CD14-positive monocyte (primary cell): Measurements from ENCODE around the gene MAP2K5. TPM values are rescaled to one million over a fixed set of nuclear protein-coding genes. Genes with fewer than 3 reads are reported as not detected.
A peak's percentile ranks its signal among the peaks of the same experiment; 100 is the strongest.

Source experiments
- DNase-seq, 3 donors: peaks; one replicate each; pipeline ENCODE4 v3.0.0-alpha.2; 2011 to 2022
- H2AFZ ChIP-seq: 2 replicates; pipeline ENCODE4 v1.6.0; 2012; ENCODE audit warnings: mild to moderate bottlenecking, low read depth, low read length, inconsistent platforms; ENCODE audit not compliant: insufficient read depth, poor library complexity, severe bottlenecking
- H3K27ac ChIP-seq, 2 donors: 1 replicate in 1 of 2; 2 replicates in 1 of 2; pipeline ENCODE4 v1.5.1; 2012 to 2013; ENCODE audit warnings: low read length in 2 of 2, control low read depth in 1 of 2, inconsistent platforms in 1 of 2, low read depth in 1 of 2, mild to moderate bottlenecking in 1 of 2
- H3K27me3 ChIP-seq, 2 donors: one replicate each; pipeline versions ENCODE4 v1.6.0 to v1.6.1; 2011 to 2013; ENCODE audit warnings: low read length in 2 of 2; ENCODE audit not compliant: control insufficient read depth in 2 of 2, insufficient read depth in 2 of 2
- H3K36me3 ChIP-seq, 2 donors: replicated peaks in 1 of 2; 1 replicate in 1 of 2; 2 replicates in 1 of 2; pipeline versions ENCODE4 v1.5.1 to v1.6.1; 2012 to 2013; ENCODE audit warnings: low read length in 2 of 2, control low read depth in 1 of 2, inconsistent platforms in 1 of 2, mild to moderate bottlenecking in 1 of 2; ENCODE audit not compliant: insufficient read depth in 2 of 2, control insufficient read depth in 1 of 2
- H3K4me1 ChIP-seq, 2 donors: 1 replicate in 1 of 2; 2 replicates in 1 of 2; pipeline versions ENCODE4 v1.5.1 to v1.6.1; 2012 to 2013; ENCODE audit warnings: low read length in 2 of 2, control low read depth in 1 of 2, inconsistent platforms in 1 of 2, mild to moderate bottlenecking in 1 of 2, moderate library complexity in 1 of 2; ENCODE audit not compliant: insufficient read depth in 2 of 2, control insufficient read depth in 1 of 2
- H3K4me2 ChIP-seq: replicated peaks from 2 replicates; pipeline ENCODE3; 2012; ENCODE audit warnings: low read length, moderate library complexity, mild to moderate bottlenecking; ENCODE audit not compliant: poor library complexity, severe bottlenecking; ENCODE audit errors: extremely low read depth
- H3K4me3 ChIP-seq, 3 experiments: fragments of 200-600 bp in 1 of 3; sonication (generic) in 1 of 3; replicated peaks in 1 of 3; 1 replicate in 2 of 3; 2 replicates in 1 of 3; pipeline ENCODE4 v1.5.1; 2011 to 2013; ENCODE audit warnings: low read length in 3 of 3, mild to moderate bottlenecking in 3 of 3, control low read depth in 2 of 3, low read depth in 2 of 3, inconsistent platforms in 1 of 3, moderate library complexity in 1 of 3
- H3K79me2 ChIP-seq: 2 replicates; pipeline ENCODE4 v1.6.0; 2012; ENCODE audit warnings: mild to moderate bottlenecking, control low read depth, inconsistent platforms, low read length, moderate library complexity; ENCODE audit not compliant: insufficient read depth
- H3K9ac ChIP-seq: 2 replicates; pipeline ENCODE4 v1.6.0; 2017; ENCODE audit warnings: low read length, mild to moderate bottlenecking; ENCODE audit not compliant: insufficient read depth, poor library complexity, severe bottlenecking
- H3K9me3 ChIP-seq, 2 donors: replicated peaks in 1 of 2; 1 replicate in 1 of 2; 2 replicates in 1 of 2; pipeline versions ENCODE4 v1.5.1 to v1.6.1; 2012 to 2013; ENCODE audit warnings: low read length in 2 of 2, control low read depth in 1 of 2; ENCODE audit not compliant: control insufficient read depth in 1 of 2, insufficient read depth in 1 of 2
- H4K20me1 ChIP-seq: 2 replicates; pipeline ENCODE4 v1.6.0; 2012; ENCODE audit warnings: mild to moderate bottlenecking, low read length, control low read depth, moderate library complexity; ENCODE audit not compliant: insufficient read depth
- H3K27ac Mint-ChIP-seq, 7 donors: one replicate each; pipeline ENCODE4 v1.8.0; 2020; ENCODE audit warnings: mild to moderate bottlenecking in 7 of 7, mixed read lengths in 7 of 7, moderate library complexity in 6 of 7, inconsistent platforms in 2 of 7
- H3K27me3 Mint-ChIP-seq, 3 donors: one replicate each; pipeline ENCODE4 v1.8.0; 2021 to 2022; ENCODE audit warnings: low read depth in 3 of 3, mild to moderate bottlenecking in 3 of 3, mixed read lengths in 3 of 3, moderate library complexity in 3 of 3, inconsistent platforms in 1 of 3
- H3K36me3 Mint-ChIP-seq, 2 donors: one replicate each; pipeline ENCODE4 v1.8.0; 2020; ENCODE audit warnings: mixed read lengths in 2 of 2, inconsistent platforms in 1 of 2, mild to moderate bottlenecking in 1 of 2
- H3K4me1 Mint-ChIP-seq: one replicate; pipeline ENCODE4 v1.8.0; 2020; ENCODE audit warnings: mild to moderate bottlenecking, mixed read lengths
- H3K4me3 Mint-ChIP-seq, 2 donors: one replicate each; pipeline ENCODE4 v1.8.0; 2020; ENCODE audit warnings: mild to moderate bottlenecking in 2 of 2, mixed read lengths in 2 of 2, moderate library complexity in 1 of 2
- H3K9me3 Mint-ChIP-seq, 7 donors: one replicate each; pipeline ENCODE4 v1.8.0; 2020 to 2022; ENCODE audit warnings: mixed read lengths in 7 of 7, mild to moderate bottlenecking in 6 of 7, moderate library complexity in 6 of 7, inconsistent platforms in 2 of 7
- WGBS: methylation state at CpG from one replicate; pipeline ENCODE4 v1.1.5; 2013; ENCODE audit warnings: missing lambda C conversion rate; ENCODE audit not compliant: insufficient coverage; 5-methylcytosine and 5-hydroxymethylcytosine counted together
- intact Hi-C, 2 donors: fragments of 100-400 bp; cut with micrococcal nuclease; formaldehyde crosslinking; loops; one replicate each; pipeline versions ENCODE4 v1.15.0 to v1.15.1; 2023
- polyA plus RNA-seq, 3 donors: library from polyadenylated mRNA; depleted of rRNA in 1 of 3; unstranded in 2 of 3; stranded (reverse) in 1 of 3; fragments of 300-500 nt in 2 of 3; fragments of >200 nt in 1 of 3; fragmentation: Illumina TruSeq in 2 of 3; gene quantifications; 1 replicate in 2 of 3; 2 replicates in 1 of 3; pipeline ENCODE4 v1.2.3, GENCODE V29; 2012 to 2021
- TF ChIP-seq, protein P1 (sequence below): fragments of 200-600 bp; IDR thresholded peaks from one replicate; pipeline ENCODE4 v1.8.0; 2022; ENCODE audit warnings: antibody characterized with exemption, mild to moderate bottlenecking

Gene MAP2K5
- polyA plus RNA-seq, 3 donors = 10.2 to 11.3 (median 10.6) TPM

DNA sequence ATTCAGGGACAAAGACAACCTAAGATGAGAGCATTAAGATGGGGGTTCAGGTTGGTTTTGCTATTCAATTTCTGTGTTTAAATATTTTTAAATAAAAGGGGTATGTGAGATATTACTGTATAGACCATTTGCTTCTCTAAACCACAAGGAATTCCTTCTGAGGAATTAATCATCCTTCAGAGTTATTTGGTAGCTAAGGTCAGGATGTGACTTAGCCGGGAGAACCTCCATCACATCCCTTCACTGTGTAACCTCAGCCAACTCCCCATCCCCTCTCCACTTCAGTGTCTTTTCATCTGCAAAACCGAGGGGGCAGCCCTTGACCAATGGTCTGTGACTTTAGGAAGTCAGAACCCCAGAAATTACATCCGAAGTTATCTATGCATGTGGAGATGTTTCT, 234.1 kb downstream of the MAP2K5 start:
- intact Hi-C loops = no loop called here
- TF ChIP-seq, protein P1, sequence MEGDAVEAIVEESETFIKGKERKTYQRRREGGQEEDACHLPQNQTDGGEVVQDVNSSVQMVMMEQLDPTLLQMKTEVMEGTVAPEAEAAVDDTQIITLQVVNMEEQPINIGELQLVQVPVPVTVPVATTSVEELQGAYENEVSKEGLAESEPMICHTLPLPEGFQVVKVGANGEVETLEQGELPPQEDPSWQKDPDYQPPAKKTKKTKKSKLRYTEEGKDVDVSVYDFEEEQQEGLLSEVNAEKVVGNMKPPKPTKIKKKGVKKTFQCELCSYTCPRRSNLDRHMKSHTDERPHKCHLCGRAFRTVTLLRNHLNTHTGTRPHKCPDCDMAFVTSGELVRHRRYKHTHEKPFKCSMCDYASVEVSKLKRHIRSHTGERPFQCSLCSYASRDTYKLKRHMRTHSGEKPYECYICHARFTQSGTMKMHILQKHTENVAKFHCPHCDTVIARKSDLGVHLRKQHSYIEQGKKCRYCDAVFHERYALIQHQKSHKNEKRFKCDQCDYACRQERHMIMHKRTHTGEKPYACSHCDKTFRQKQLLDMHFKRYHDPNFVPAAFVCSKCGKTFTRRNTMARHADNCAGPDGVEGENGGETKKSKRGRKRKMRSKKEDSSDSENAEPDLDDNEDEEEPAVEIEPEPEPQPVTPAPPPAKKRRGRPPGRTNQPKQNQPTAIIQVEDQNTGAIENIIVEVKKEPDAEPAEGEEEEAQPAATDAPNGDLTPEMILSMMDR = no peak
- no peaks in the 10 kb centered on the region for H4K20me1 ChIP-seq

DNA sequence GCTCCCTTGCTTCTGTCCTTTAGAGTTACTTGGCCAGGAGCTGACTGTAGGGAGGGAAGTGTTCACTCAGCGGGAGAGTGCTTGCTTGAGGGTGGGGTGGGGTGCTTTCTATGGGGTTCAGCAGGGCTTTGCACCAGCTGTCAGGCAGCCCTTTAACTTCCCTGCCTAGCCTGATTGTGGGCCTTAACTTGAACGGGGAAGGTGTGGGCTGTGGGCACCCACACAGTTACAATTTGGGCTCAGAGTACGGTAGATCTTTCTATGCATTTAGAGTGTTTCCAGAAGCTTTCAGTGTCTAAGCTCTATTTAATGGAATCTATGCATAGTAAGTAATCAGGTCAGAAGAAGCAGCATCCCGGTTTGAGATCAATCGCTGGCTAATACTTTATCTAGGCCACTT, 234.6 kb downstream of the MAP2K5 start:
- Histone ChIP-seq H3K9ac (no peak overlapping the region), H3K27me3 (no peaks in the 10 kb centered on the region), H3K27ac (no peak overlapping the region), H2AFZ (no peak overlapping the region), H3K4me1 (peaks cover 18% of the 10 kb centered on the region in 2 donors), H3K36me3 (peaks cover 2 to 13% of the 10 kb centered on the region in 2 donors), H3K4me2 (no peak overlapping the region), H4K20me1 (no peaks in the 10 kb centered on the region), H3K4me3 (no peak overlapping the region), H3K79me2 (no peaks in the 10 kb centered on the region), H3K9me3 (no peaks in the 10 kb centered on the region)
- Mint-ChIP-seq H3K27me3 (peaks cover 0 to 1% (median 0%) of the 10 kb centered on the region in 3 donors), H3K27ac (peak overlapping the region in 1 of 7 donors; percentile 39), H3K4me3 (no peak overlapping the region), H3K36me3 (peaks cover 11 to 22% of the 10 kb centered on the region in 2 donors), H3K4me1 (peaks cover 22% of the 10 kb centered on the region), H3K9me3 (no peaks in the 10 kb centered on the region)
- TF ChIP-seq, protein P1 = no peak
- 60% methylated on average over 1 of the region's 5 CpGs for WGBS
- intact Hi-C loops = no loop called here
- DNase-seq = no peak

More for the DNA sequence above, 234.1 kb downstream of the MAP2K5 start:
- Histone ChIP-seq H3K4me3 (no peak overlapping the region), H3K27ac (no peak overlapping the region), H3K27me3 (no peaks in the 10 kb centered on the region), H3K9me3 (no peaks in the 10 kb centered on the region), H3K4me1 (peaks cover 18% of the 10 kb centered on the region in 2 donors), H2AFZ (no peak overlapping the region), H3K79me2 (no peaks in the 10 kb centered on the region), H3K36me3 (peaks cover 2 to 13% of the 10 kb centered on the region in 2 donors), H3K9ac (no peak overlapping the region), H3K4me2 (no peak overlapping the region)
- Mint-ChIP-seq H3K9me3 (no peaks in the 10 kb centered on the region), H3K36me3 (peaks cover 11 to 22% of the 10 kb centered on the region in 2 donors), H3K27me3 (peaks cover 0 to 1% (median 0%) of the 10 kb centered on the region in 3 donors), H3K4me1 (peaks cover 22% of the 10 kb centered on the region), H3K4me3 (no peak overlapping the region), H3K27ac (no peak overlapping the region)
- WGBS = no CpG with 5 or more reads among the region's 3 CpGs
- no peak for DNase-seq
